Endothelial cell (in vitro differentiated cells): ENCODE data around the gene YEATS4. TPM values are rescaled to one million over a fixed set of nuclear protein-coding genes. Genes with fewer than 3 reads are reported as not detected.
"Not testable (repeated sequence)": the region's sequence is repeated elsewhere in the genome, so short reads cannot be mapped to it uniquely, and the experiment has no call there.

Experiments
- DNase-seq: peaks from one replicate; pipeline ENCODE4 v3.0.0; 2021; ENCODE audit warnings: low spot score
- H3K27ac Mint-ChIP-seq: one replicate; pipeline ENCODE4 v1.8.0; 2021; ENCODE audit warnings: mixed read lengths, inconsistent platforms; ENCODE audit not compliant: unreplicated experiment
- H3K27me3 Mint-ChIP-seq: one replicate; pipeline ENCODE4 v1.8.0; 2021; ENCODE audit warnings: mild to moderate bottlenecking, moderate library complexity, mixed read lengths, inconsistent platforms; ENCODE audit not compliant: unreplicated experiment
- H3K36me3 Mint-ChIP-seq: one replicate; pipeline ENCODE4 v1.8.0; 2021; ENCODE audit warnings: mild to moderate bottlenecking, low read depth, mixed read lengths, inconsistent platforms; ENCODE audit not compliant: unreplicated experiment
- H3K4me1 Mint-ChIP-seq: one replicate; pipeline ENCODE4 v1.8.0; 2021; ENCODE audit warnings: mild to moderate bottlenecking, mixed read lengths, inconsistent platforms; ENCODE audit not compliant: unreplicated experiment
- H3K4me3 Mint-ChIP-seq: one replicate; pipeline ENCODE4 v1.8.0; 2021; ENCODE audit warnings: mild to moderate bottlenecking, mixed read lengths, inconsistent platforms; ENCODE audit not compliant: unreplicated experiment
- H3K9me3 Mint-ChIP-seq: one replicate; pipeline ENCODE4 v1.8.0; 2021; ENCODE audit warnings: mixed read lengths, inconsistent platforms; ENCODE audit not compliant: unreplicated experiment
- long read RNA-seq: library from polyadenylated mRNA; unstranded; transcript quantifications from one replicate; pipeline ENCODE4 v2.0.0, GENCODE V29; 2020; ENCODE audit not compliant: unreplicated experiment
- total RNA-seq: library from RNA; stranded (reverse); fragmentation: NEBNext Ultra II Directional; extraction: Animal tissue kit (Norgen Biotek cat#: 25700); gene quantifications from one replicate; pipeline ENCODE4 v1.2.1, GENCODE V29; 2021; ENCODE audit not compliant: unreplicated experiment
- TF ChIP-seq, protein P1 (sequence below): fragments of 200-600 bp; sonication (generic); IDR thresholded peaks from one replicate; pipeline ENCODE4 v1.5.0; 2021; ENCODE audit warnings: antibody characterized with exemption; ENCODE audit not compliant: unreplicated experiment

Gene YEATS4
- total RNA-seq: 16.8 TPM
- long read RNA-seq, transcript YEATS4-201 (7 exons, 1,434 nt): major isoform, 20 of 23 reads
- long read RNA-seq, partial matches to known transcripts: 0 of 23 reads
- long read RNA-seq, other reads (novel, unspliced or antisense): 1 of 23 reads

DNA sequence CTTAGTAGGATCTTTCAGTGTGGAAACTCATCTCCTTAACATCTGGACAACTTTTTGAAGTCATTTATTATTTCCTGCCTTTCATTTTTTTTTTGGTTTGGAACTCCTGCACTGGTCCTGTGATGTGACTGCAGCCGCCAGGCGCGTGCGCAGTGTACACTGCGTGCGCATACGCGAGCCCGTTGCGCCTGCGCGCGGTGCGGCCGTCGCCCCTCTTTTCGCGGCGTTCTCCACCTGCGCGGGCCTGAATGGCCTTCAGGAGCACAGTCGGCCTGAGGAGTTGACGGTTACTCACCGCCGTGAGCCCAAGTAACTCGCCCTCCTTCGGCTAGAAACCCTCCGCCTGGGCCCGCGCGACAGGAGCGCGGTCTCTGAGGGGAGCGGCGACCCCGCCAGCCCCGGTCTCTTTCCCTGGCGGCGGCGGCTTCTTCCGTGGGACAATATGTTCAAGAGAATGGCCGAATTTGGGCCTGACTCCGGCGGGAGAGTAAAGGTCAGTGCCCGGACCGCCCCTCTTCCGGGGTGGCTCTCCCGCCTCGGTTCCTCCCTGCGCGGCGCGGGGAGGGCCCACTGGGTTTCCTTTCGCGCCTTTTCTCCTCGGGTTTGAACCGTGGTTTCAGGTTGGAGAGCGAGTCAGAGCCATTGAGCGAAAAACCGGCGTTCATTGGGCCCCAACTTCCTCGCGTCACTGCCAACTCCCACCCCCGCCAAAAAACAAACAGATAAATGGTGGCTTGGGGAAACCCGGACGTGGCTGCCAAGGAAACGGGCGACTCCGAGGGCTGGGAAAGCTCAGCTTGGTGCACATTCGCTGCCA lies at the start of gene YEATS4:
YEATS4 (plus strand) TSS at position 213 of the 817 bp plus-strand sequence; CDS start at position 443, 230 bp downstream.
- TF ChIP-seq, protein P1, sequence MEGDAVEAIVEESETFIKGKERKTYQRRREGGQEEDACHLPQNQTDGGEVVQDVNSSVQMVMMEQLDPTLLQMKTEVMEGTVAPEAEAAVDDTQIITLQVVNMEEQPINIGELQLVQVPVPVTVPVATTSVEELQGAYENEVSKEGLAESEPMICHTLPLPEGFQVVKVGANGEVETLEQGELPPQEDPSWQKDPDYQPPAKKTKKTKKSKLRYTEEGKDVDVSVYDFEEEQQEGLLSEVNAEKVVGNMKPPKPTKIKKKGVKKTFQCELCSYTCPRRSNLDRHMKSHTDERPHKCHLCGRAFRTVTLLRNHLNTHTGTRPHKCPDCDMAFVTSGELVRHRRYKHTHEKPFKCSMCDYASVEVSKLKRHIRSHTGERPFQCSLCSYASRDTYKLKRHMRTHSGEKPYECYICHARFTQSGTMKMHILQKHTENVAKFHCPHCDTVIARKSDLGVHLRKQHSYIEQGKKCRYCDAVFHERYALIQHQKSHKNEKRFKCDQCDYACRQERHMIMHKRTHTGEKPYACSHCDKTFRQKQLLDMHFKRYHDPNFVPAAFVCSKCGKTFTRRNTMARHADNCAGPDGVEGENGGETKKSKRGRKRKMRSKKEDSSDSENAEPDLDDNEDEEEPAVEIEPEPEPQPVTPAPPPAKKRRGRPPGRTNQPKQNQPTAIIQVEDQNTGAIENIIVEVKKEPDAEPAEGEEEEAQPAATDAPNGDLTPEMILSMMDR: no peak
- Mint-ChIP-seq H3K9me3 (no peaks in the 10 kb centered on the region), H3K4me1 (peaks cover 5% of the 10 kb centered on the region), H3K27ac (peak within 1 kb of the TSS; percentile 89), H3K36me3 (no peaks in the 10 kb centered on the region), H3K4me3 (peak within 1 kb of the TSS; percentile 93), H3K27me3 (peaks cover 3% of the 10 kb centered on the region)
- peak; percentile 79 for DNase-seq

DNA sequence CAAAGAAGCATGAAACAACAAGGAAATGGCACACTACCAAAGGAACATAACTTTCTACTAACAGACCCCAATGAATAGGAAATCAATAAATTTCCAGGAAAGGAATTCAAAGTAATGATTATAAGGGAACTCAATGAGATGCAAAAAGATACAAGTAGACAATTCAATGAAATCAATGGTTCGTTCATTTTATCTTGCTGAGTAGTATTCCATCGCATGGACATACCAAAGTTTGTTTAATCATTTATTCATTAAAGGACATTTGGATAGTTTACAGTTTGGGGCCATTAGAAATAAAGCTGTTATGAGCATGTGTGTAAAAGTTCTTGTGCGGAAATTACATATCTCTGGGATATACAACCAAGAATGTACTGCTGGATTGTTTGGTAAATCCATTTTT lies 46.3 kb upstream of the YEATS4 start:
- no peaks in the 10 kb centered on the region for H3K9me3 Mint-ChIP-seq
- TF ChIP-seq, protein P1: no peak
- H3K27ac Mint-ChIP-seq: no peak overlapping the region
- H3K27me3 Mint-ChIP-seq: peaks cover 6% of the 10 kb centered on the region
- H3K4me1 Mint-ChIP-seq: no peaks in the 10 kb centered on the region
- peaks cover 9% of the 10 kb centered on the region for H3K36me3 Mint-ChIP-seq
- DNase-seq: no peak
- no peak overlapping the region for H3K4me3 Mint-ChIP-seq

DNA sequence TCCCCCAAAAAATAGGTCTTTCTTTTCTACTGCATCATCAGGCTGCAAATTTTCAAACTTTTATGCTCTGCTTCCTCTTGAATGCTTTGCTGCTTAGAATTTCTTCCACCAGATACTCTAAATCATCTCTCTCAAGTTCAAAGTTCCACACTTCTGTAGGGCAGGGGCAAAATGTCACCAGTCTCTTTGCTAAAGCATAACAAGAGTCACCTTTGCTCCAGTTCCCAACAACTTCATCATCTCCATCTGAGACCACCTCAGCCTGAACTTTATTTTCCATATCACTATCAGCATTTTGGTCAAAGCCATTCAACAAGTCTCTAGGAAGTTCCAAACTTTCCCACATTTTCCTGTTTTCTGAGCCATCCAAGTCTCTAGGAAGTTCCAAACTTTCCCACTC lies 42.8 kb upstream of the YEATS4 start:
- not testable (repeated sequence) for H3K4me3 Mint-ChIP-seq

DNA sequence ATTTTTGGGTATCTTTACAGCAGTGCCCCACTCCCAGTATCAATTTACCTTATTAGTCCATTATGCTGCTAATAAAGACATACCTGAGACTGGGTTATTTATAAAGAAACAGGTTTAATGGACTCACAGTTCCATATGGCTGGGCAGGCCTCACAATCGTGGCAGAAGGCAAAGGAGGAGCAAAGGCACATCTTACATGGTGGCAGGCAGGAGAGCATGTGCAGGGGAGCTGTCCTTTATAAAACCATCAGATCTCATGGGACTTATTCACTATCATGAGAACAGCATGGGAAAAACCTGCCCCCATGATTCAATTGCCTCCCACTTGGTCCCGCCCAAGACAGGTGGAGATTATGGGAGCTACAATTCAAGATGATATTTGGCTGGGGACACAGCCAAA lies 42.3 kb upstream of the YEATS4 start:
- not testable (repeated sequence) for H3K27ac Mint-ChIP-seq, H3K9me3 Mint-ChIP-seq, H3K4me3 Mint-ChIP-seq, H3K27me3 Mint-ChIP-seq, DNase-seq, H3K36me3 Mint-ChIP-seq, H3K4me1 Mint-ChIP-seq

More for the DNA sequence above, 42.8 kb upstream of the YEATS4 start:
- H3K4me1 Mint-ChIP-seq, DNase-seq, H3K27me3 Mint-ChIP-seq, H3K36me3 Mint-ChIP-seq, H3K27ac Mint-ChIP-seq, H3K9me3 Mint-ChIP-seq: not testable (repeated sequence)

GRCh38 chr12:69318225-69318624 lies 41.3 kb upstream of the YEATS4 start:
- peaks cover 5% of the 10 kb centered on the region for H3K27me3 Mint-ChIP-seq
- H3K9me3 Mint-ChIP-seq: peaks cover 4% of the 10 kb centered on the region
- no peak overlapping the region for H3K27ac Mint-ChIP-seq
- DNase-seq: no peak
- TF ChIP-seq, protein P1: no peak
- no peak overlapping the region for H3K4me3 Mint-ChIP-seq
- no peaks in the 10 kb centered on the region for H3K4me1 Mint-ChIP-seq
- H3K36me3 Mint-ChIP-seq: peaks cover 9% of the 10 kb centered on the region

DNA sequence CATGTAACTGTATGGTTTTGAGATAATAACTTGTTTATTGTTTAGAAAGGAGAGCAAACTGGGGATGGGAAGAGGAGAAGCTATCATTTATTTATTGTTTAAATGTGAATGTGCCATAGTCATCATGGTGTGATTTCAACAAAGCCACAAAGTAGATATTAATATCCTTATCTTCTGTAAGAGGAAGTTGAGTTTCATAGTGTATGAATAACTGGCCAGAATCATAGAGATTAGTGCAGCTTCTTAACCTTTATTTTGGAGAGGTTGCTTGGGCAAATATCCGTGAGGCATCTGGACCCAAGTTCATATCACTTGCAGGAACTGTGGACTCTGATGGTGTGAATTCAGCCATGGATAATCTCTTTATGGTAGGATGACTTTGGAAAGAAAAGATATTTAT lies 38.2 kb upstream of the YEATS4 start:
- H3K27ac Mint-ChIP-seq: no peak overlapping the region
- H3K4me3 Mint-ChIP-seq: no peak overlapping the region
- H3K9me3 Mint-ChIP-seq: peaks cover 4% of the 10 kb centered on the region
- peaks cover 5% of the 10 kb centered on the region for H3K36me3 Mint-ChIP-seq
- H3K4me1 Mint-ChIP-seq: no peaks in the 10 kb centered on the region
- peaks cover 3% of the 10 kb centered on the region for H3K27me3 Mint-ChIP-seq
- no peak for DNase-seq
- TF ChIP-seq, protein P1: no peak
